Loucy (cell line): ENCODE measurements around the gene TMEM248.
"Not testable (repeated sequence)": the region's sequence is repeated elsewhere in the genome, so short reads cannot be mapped to it uniquely, and the experiment has no call there.

Experiments
- H2AFZ ChIP-seq: fragments of 200-600 bp; sonication (generic); 2 replicates; pipeline ENCODE4 v1.6.0; 2016; ENCODE audit warnings: antibody characterized with exemption, mild to moderate bottlenecking, low read length, moderate library complexity
- H3F3A ChIP-seq: fragments of 200-600 bp; 2 replicates; pipeline ENCODE4 v1.6.0; 2016; ENCODE audit warnings: antibody characterized with exemption, low read depth, mild to moderate bottlenecking
- H3K27me3 ChIP-seq: fragments of 200-600 bp; sonication (generic); 2 replicates; pipeline ENCODE4 v1.6.1; 2014; ENCODE audit warnings: low read length, mild to moderate bottlenecking; ENCODE audit not compliant: insufficient read depth, poor library complexity, severe bottlenecking
- H3K36me3 ChIP-seq: fragments of 200-600 bp; sonication (generic); 2 replicates; pipeline ENCODE4 v1.6.1; 2016; ENCODE audit warnings: low read length; ENCODE audit not compliant: insufficient read depth
- H3K4me1 ChIP-seq: fragments of 200-600 bp; sonication (generic); 2 replicates; pipeline ENCODE4 v1.5.1; 2014; ENCODE audit warnings: low read length, mild to moderate bottlenecking; ENCODE audit not compliant: insufficient read depth, poor library complexity, severe bottlenecking
- H3K4me2 ChIP-seq: fragments of 200-600 bp; sonication (generic); 2 replicates; pipeline ENCODE4 v1.6.0; 2014; ENCODE audit warnings: antibody characterized with exemption, low read length, low read depth, mild to moderate bottlenecking; ENCODE audit not compliant: poor library complexity, severe bottlenecking
- H3K4me3 ChIP-seq: fragments of 200-600 bp; sonication (generic); 2 replicates; pipeline ENCODE4 v1.5.1; 2014; ENCODE audit warnings: low read length, mild to moderate bottlenecking, mixed read lengths; ENCODE audit not compliant: poor library complexity, severe bottlenecking
- H3K79me2 ChIP-seq: fragments of 200-600 bp; sonication (generic); 2 replicates; pipeline ENCODE4 v1.6.1; 2014; ENCODE audit warnings: low read length; ENCODE audit not compliant: insufficient read depth
- H3K9ac ChIP-seq: fragments of 200-600 bp; sonication (generic); 2 replicates; pipeline ENCODE4 v1.6.0; 2014; ENCODE audit warnings: mild to moderate bottlenecking, low read depth, low read length, moderate library complexity; ENCODE audit not compliant: poor library complexity, severe bottlenecking
- H3K9me2 ChIP-seq: fragments of 200-600 bp; sonication (generic); replicated peaks from 2 replicates; pipeline ENCODE4 v1.6.1; 2016; ENCODE audit warnings: low read depth, low read length, mixed read lengths
- H3K9me3 ChIP-seq: fragments of 200-600 bp; sonication (generic); 2 replicates; pipeline ENCODE4 v1.6.1; 2014; ENCODE audit warnings: mild to moderate bottlenecking, antibody characterized with exemption, low read length, low read depth; ENCODE audit not compliant: insufficient read depth
- H4K20me1 ChIP-seq: fragments of 200-600 bp; sonication (generic); 2 replicates; pipeline ENCODE4 v1.6.0; 2014; ENCODE audit warnings: antibody characterized with exemption, low read length, mild to moderate bottlenecking; ENCODE audit not compliant: insufficient read depth, poor library complexity, severe bottlenecking
- EZH2phosphoT487 ChIP-seq: fragments of 200-600 bp; IDR thresholded peaks from 2 replicates; pipeline ENCODE4 v1.6.1; 2018; ENCODE audit warnings: antibody characterized with exemption, mild to moderate bottlenecking, moderate library complexity, borderline replicate concordance
- TF ChIP-seq, protein P1 (sequence below): fragments of 200-600 bp; sonication (generic); conservative IDR thresholded peaks from 2 replicates; pipeline ENCODE4 v1.5.1; 2014; ENCODE audit warnings: mild to moderate bottlenecking, antibody characterized with exemption, low read length

TMEM248 gene, protein sequence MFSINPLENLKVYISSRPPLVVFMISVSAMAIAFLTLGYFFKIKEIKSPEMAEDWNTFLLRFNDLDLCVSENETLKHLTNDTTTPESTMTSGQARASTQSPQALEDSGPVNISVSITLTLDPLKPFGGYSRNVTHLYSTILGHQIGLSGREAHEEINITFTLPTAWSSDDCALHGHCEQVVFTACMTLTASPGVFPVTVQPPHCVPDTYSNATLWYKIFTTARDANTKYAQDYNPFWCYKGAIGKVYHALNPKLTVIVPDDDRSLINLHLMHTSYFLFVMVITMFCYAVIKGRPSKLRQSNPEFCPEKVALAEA

GRCh38 chr7:66920769-66921395 is at the start of gene TMEM248:
TSS of gene TMEM248 (plus strand) at chr7:66921225. CDS start at chr7:66941866, 20,641 bp downstream.
- peak within 1 kb of the TSS; percentile 86 for H3K4me2 ChIP-seq
- no peaks in the 10 kb centered on the region for H3F3A ChIP-seq
- no peaks in the 10 kb centered on the region for H3K36me3 ChIP-seq
- H3K9me3 ChIP-seq = no peaks in the 10 kb centered on the region
- H3K27me3 ChIP-seq = no peaks in the 10 kb centered on the region
- peak within 1 kb of the TSS; percentile 96 for H3K9ac ChIP-seq
- peaks cover 23% of the 10 kb centered on the region for H3K4me1 ChIP-seq
- H3K79me2 ChIP-seq = peaks cover 54% of the 10 kb centered on the region
- no peak for TF ChIP-seq EZH2phosphoT487
- TF ChIP-seq, protein P1, sequence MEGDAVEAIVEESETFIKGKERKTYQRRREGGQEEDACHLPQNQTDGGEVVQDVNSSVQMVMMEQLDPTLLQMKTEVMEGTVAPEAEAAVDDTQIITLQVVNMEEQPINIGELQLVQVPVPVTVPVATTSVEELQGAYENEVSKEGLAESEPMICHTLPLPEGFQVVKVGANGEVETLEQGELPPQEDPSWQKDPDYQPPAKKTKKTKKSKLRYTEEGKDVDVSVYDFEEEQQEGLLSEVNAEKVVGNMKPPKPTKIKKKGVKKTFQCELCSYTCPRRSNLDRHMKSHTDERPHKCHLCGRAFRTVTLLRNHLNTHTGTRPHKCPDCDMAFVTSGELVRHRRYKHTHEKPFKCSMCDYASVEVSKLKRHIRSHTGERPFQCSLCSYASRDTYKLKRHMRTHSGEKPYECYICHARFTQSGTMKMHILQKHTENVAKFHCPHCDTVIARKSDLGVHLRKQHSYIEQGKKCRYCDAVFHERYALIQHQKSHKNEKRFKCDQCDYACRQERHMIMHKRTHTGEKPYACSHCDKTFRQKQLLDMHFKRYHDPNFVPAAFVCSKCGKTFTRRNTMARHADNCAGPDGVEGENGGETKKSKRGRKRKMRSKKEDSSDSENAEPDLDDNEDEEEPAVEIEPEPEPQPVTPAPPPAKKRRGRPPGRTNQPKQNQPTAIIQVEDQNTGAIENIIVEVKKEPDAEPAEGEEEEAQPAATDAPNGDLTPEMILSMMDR = no peak
- H3K9me2 ChIP-seq = no peaks in the 10 kb centered on the region
- peak within 1 kb of the TSS; percentile 99 for H3K4me3 ChIP-seq
- peak within 1 kb of the TSS; percentile 100 for H2AFZ ChIP-seq
- peaks cover 27% of the 10 kb centered on the region for H4K20me1 ChIP-seq

GRCh38 chr7:66873476-66873875 is 47.5 kb upstream of the TMEM248 start:
- Histone ChIP-seq H3K9me2 (no peaks in the 10 kb centered on the region), H2AFZ (no peak overlapping the region), H3K9ac (no peak overlapping the region), H3F3A (no peaks in the 10 kb centered on the region), H3K79me2 (no peaks in the 10 kb centered on the region), H3K36me3 (no peaks in the 10 kb centered on the region), H3K27me3 (no peaks in the 10 kb centered on the region), H4K20me1 (no peaks in the 10 kb centered on the region), H3K9me3 (no peaks in the 10 kb centered on the region), H3K4me1 (no peaks in the 10 kb centered on the region), H3K4me3 (no peak overlapping the region), H3K4me2 (no peak overlapping the region)
- TF ChIP-seq EZH2phosphoT487 = no peak
- TF ChIP-seq, protein P1 = no peak

DNA sequence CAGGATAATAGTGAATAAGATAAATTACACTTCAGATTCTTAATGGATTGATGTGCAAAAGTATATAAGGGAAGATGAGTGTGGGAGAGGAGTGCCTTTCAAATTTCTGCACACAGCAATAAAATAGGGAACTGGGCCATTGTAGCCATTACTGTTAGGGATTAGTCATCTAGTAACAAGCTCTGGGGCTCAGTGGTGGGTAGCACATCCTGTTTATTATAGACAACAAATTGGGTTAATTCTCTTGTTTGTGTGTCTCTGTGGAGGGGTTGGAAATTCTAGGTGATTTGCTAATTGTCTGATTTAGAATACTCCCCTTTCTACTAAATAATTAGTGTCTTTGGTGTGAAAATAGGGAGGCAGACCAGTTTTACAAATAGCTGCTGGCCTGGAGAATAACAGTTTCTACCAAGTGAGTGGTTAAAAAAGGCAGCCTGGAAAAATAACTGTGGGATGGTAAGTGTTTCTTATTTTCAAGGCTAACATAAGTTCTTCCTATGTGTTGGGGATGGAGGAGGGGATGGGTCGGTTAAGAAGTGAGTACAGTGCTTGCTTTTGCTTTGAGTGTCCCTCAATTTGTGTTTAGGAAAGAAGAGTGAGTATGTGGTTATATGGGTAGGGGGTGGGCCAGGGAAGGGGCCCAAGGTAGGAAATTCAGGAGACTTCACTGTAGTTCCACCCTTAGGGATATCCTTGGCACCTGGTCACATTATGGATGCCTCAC is 43.3 kb upstream of the TMEM248 start:
- Histone ChIP-seq H3K4me1 (no peaks in the 10 kb centered on the region), H3F3A (no peaks in the 10 kb centered on the region), H3K79me2 (no peaks in the 10 kb centered on the region), H3K36me3 (no peaks in the 10 kb centered on the region), H4K20me1 (no peaks in the 10 kb centered on the region), H2AFZ (no peak overlapping the region), H3K4me3 (no peak overlapping the region), H3K4me2 (no peak overlapping the region), H3K9ac (no peak overlapping the region), H3K9me2 (no peaks in the 10 kb centered on the region), H3K9me3 (no peaks in the 10 kb centered on the region), H3K27me3 (no peaks in the 10 kb centered on the region)
- TF ChIP-seq, protein P1 = no peak
- no peak for TF ChIP-seq EZH2phosphoT487

DNA sequence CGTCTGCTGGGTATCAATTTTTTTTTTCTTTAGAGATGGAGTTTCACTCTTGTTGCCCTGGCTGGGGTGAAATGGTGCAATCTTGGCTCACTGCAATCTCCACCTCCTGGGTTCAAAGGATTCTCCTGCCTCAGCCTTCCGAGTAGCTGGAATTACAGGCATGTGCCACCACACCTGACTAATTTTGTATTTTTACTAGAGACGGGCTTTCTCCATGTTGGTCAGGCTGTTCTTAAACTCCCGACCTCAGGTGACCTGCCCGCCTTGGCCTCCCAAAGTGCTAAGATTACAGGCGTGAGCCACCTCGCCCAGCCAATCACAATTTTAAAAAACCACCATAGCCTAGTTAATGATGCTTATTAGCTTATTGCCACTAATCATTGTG is 42.7 kb upstream of the TMEM248 start:
- H2AFZ ChIP-seq, H3K9me3 ChIP-seq, H4K20me1 ChIP-seq, H3K9me2 ChIP-seq, H3K36me3 ChIP-seq, H3K4me1 ChIP-seq, H3K27me3 ChIP-seq, H3F3A ChIP-seq, H3K4me3 ChIP-seq, H3K79me2 ChIP-seq, H3K4me2 ChIP-seq, H3K9ac ChIP-seq: not testable (repeated sequence)
